Colonic mucosa (tissue), 4 donors: ENCODE data around the gene PPP3CA. TPM values are rescaled to one million over a fixed set of nuclear protein-coding genes. Genes with fewer than 3 reads are reported as not detected.

Experiments used
- DNase-seq: peaks from one replicate; pipeline ENCODE4 v3.0.0-alpha.2; 2020
- H3K27ac ChIP-seq: fragments of 200-600 bp; one replicate; pipeline ENCODE4 v1.8.0; 2021
- H3K27me3 ChIP-seq: fragments of 200-600 bp; one replicate; pipeline ENCODE4 v1.8.0; 2021
- H3K36me3 ChIP-seq: fragments of 200-600 bp; one replicate; pipeline ENCODE4 v1.8.0; 2021
- H3K4me1 ChIP-seq: fragments of 200-600 bp; one replicate; pipeline ENCODE4 v1.8.0; 2021; ENCODE audit warnings: mild to moderate bottlenecking
- H3K4me3 ChIP-seq: fragments of 200-600 bp; one replicate; pipeline ENCODE4 v1.8.0; 2021
- H3K9ac ChIP-seq, 2 donors: one replicate each; pipeline ENCODE4 v1.7.0; 2013; ENCODE audit warnings: control low read depth in 2 of 2, low read depth in 2 of 2, low read length in 2 of 2
- H3K9me3 ChIP-seq: fragments of 200-600 bp; one replicate; pipeline ENCODE4 v1.8.0; 2021
- intact Hi-C: fragments of 100-400 bp; cut with DNase I; formaldehyde crosslinking; loops from one replicate; pipeline ENCODE4 v1.14.1; 2022
- total RNA-seq, 2 donors: library from RNA; stranded (reverse); fragmentation: NEBNext Ultra II Directional in 1 of 2; extraction: Animal tissue kit (Norgen Biotek cat#: 25700) in 1 of 2; gene quantifications; one replicate each; pipeline ENCODE4 v1.2.1, GENCODE V29; 2021
- TF ChIP-seq, protein P1 (sequence below): fragments of 200-600 bp; IDR thresholded peaks from one replicate; pipeline ENCODE4 v1.8.0; 2022; ENCODE audit warnings: antibody characterized with exemption, mild to moderate bottlenecking
- donor health status: healthy.
- donor health status: DM: no; HTN: no; CAD: no.
- donor health status: DM: no; HTN: no; CAD: no.

The PPP3CA gene
- total RNA-seq, 2 donors from 2014 or later, result 34.5 to 43.9 TPM

- no peaks in the 10 kb centered on the region for H3K27me3 ChIP-seq
- no peaks in the 10 kb centered on the region for H3K4me1 ChIP-seq
- intact Hi-C loops, result no loop called here
- no peaks in the 10 kb centered on the region for H3K36me3 ChIP-seq
- H3K9ac ChIP-seq, result no peak overlapping the region
- no peak overlapping the region for H3K4me3 ChIP-seq
- no peak overlapping the region for H3K27ac ChIP-seq
- TF ChIP-seq, protein P1, sequence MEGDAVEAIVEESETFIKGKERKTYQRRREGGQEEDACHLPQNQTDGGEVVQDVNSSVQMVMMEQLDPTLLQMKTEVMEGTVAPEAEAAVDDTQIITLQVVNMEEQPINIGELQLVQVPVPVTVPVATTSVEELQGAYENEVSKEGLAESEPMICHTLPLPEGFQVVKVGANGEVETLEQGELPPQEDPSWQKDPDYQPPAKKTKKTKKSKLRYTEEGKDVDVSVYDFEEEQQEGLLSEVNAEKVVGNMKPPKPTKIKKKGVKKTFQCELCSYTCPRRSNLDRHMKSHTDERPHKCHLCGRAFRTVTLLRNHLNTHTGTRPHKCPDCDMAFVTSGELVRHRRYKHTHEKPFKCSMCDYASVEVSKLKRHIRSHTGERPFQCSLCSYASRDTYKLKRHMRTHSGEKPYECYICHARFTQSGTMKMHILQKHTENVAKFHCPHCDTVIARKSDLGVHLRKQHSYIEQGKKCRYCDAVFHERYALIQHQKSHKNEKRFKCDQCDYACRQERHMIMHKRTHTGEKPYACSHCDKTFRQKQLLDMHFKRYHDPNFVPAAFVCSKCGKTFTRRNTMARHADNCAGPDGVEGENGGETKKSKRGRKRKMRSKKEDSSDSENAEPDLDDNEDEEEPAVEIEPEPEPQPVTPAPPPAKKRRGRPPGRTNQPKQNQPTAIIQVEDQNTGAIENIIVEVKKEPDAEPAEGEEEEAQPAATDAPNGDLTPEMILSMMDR, result no peak
- no peak for DNase-seq
- no peaks in the 10 kb centered on the region for H3K9me3 ChIP-seq
Measured at GRCh38 chr4:101074326-101074725, 273.0 kb downstream of the PPP3CA start.

GRCh38 chr4:101071241-101071640, 276.1 kb downstream of the PPP3CA start:
- Histone ChIP-seq H3K9ac (no peak overlapping the region), H3K27me3 (no peaks in the 10 kb centered on the region), H3K36me3 (no peaks in the 10 kb centered on the region), H3K4me1 (no peaks in the 10 kb centered on the region), H3K27ac (no peak overlapping the region), H3K9me3 (no peaks in the 10 kb centered on the region), H3K4me3 (no peak overlapping the region)
- intact Hi-C loops, result no loop called here
- no peak for DNase-seq
- TF ChIP-seq, protein P1, result no peak

GRCh38 chr4:101068115-101068514, 279.2 kb downstream of the PPP3CA start:
- Histone ChIP-seq H3K36me3 (no peaks in the 10 kb centered on the region), H3K9ac (no peak overlapping the region), H3K4me3 (no peak overlapping the region), H3K27me3 (no peaks in the 10 kb centered on the region), H3K9me3 (no peaks in the 10 kb centered on the region), H3K4me1 (no peaks in the 10 kb centered on the region), H3K27ac (no peak overlapping the region)
- DNase-seq, result no peak
- intact Hi-C loops, result no loop called here
- TF ChIP-seq, protein P1, result no peak

- H3K4me1 ChIP-seq, result no peaks in the 10 kb centered on the region
- no peak overlapping the region for H3K27ac ChIP-seq
- no peak overlapping the region for H3K4me3 ChIP-seq
- no peak for DNase-seq
- TF ChIP-seq, protein P1, result no peak
- no peaks in the 10 kb centered on the region for H3K9me3 ChIP-seq
- no peaks in the 10 kb centered on the region for H3K36me3 ChIP-seq
- intact Hi-C loops, result no loop called here
- H3K27me3 ChIP-seq, result no peaks in the 10 kb centered on the region
- H3K9ac ChIP-seq, result no peak overlapping the region
Measured at GRCh38 chr4:101067383-101067782, 279.9 kb downstream of the PPP3CA start.

DNA sequence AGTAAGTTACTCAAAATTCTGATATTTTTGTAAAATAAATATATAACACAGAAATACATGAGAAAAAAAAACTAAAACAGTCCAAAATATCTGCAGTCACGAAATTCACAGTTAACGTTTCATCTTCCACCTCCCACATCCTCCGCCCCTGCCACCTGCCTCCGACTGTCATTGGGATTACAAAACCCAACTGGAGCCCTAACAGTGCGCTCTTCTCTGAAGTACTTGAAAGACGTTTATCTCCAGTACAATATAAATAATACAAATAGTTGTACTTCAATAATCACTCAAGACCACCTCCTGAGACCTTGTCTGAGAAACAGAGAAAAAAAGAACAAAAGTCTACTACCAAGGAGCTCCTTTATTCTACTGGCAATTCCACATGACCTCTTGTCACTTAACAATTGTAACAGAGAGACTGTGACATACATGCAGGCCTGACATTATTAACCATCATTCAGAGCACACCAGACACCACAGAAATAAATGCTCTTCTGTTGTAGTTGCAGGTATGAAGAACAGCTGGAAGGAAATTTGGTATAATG, 280.6 kb downstream of the PPP3CA start:
- no peak overlapping the region for H3K27ac ChIP-seq
- no peak overlapping the region for H3K4me3 ChIP-seq
- H3K9ac ChIP-seq, result no peak overlapping the region
- no peaks in the 10 kb centered on the region for H3K9me3 ChIP-seq
- H3K27me3 ChIP-seq, result no peaks in the 10 kb centered on the region
- intact Hi-C loops, result no loop called here
- no peak for DNase-seq
- TF ChIP-seq, protein P1, result no peak
- no peaks in the 10 kb centered on the region for H3K36me3 ChIP-seq
- no peaks in the 10 kb centered on the region for H3K4me1 ChIP-seq
